ENCODE data around the gene ARL5A.

GRCh38 chr2:151774506-151774905 lies 53.7 kb downstream of the ARL5A start:
- TF ChIP-seq CTCF (IDR thresholded peaks at IDR 0.05) (no peak), POLR2A (IDR thresholded peaks at IDR 0.05) (no peak), EP300 (IDR thresholded peaks at IDR 0.05) (no peak)

Data from ovary (tissue), 3 donors.